Subcutaneous adipose tissue (tissue), 4 donors: ENCODE data around the gene TGFB3. TPM values are rescaled to one million over a fixed set of nuclear protein-coding genes. Genes with fewer than 3 reads are reported as not detected.

Source experiments
- total RNA-seq, 4 donors: library from RNA; depleted of rRNA; stranded (reverse); fragments of >200 nt; gene quantifications; one replicate each; pipeline ENCODE4 v1.1.0, GENCODE V29; 2016
- TF ChIP-seq, protein P1 (sequence below): fragments of 450-650 bp; IDR thresholded peaks from one replicate; pipeline ENCODE4 v1.5.1; 2016; ENCODE audit warnings: low read depth, mild to moderate bottlenecking, control low read depth, antibody characterized with exemption, moderate library complexity

TGFB3 gene
- total RNA-seq, 4 donors from 2014 or later = 2.3 to 10.9 (median 7.1) TPM

GRCh38 chr14:75933712-75934296 is 48.0 kb downstream of the TGFB3 start:
- TF ChIP-seq, protein P1, sequence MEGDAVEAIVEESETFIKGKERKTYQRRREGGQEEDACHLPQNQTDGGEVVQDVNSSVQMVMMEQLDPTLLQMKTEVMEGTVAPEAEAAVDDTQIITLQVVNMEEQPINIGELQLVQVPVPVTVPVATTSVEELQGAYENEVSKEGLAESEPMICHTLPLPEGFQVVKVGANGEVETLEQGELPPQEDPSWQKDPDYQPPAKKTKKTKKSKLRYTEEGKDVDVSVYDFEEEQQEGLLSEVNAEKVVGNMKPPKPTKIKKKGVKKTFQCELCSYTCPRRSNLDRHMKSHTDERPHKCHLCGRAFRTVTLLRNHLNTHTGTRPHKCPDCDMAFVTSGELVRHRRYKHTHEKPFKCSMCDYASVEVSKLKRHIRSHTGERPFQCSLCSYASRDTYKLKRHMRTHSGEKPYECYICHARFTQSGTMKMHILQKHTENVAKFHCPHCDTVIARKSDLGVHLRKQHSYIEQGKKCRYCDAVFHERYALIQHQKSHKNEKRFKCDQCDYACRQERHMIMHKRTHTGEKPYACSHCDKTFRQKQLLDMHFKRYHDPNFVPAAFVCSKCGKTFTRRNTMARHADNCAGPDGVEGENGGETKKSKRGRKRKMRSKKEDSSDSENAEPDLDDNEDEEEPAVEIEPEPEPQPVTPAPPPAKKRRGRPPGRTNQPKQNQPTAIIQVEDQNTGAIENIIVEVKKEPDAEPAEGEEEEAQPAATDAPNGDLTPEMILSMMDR = no peak

- TF ChIP-seq, protein P1 = no peak
Measured at GRCh38 chr14:75928690-75929181, 53.1 kb downstream of the TGFB3 start.

DNA sequence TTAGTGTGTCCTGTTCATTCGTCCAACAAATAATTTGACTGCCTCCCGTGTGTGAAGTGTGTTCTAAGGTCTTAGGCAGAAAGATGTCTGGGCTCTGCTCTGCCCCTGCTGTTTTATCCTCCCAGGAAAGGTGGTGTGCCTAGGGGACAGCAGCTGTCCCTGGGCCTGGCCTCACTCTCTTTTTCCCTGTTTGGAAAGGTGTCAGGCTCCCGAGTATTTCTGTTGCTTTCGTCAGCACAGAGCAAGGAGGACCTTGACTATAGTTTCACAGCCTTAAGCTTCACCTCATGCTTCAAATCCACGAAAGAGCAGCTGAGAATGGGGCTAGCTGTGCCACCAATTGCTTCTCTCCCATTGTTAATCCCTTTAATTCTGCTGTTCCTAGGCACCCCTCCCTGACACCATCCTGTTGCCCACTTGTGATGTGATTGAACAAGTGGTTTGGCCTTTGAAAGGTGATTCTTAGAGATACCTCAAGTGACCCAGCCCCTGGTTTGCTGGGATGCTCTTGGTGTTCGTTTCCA is 54.2 kb downstream of the TGFB3 start:
- TF ChIP-seq, protein P1 = no peak

GRCh38 chr14:75926431-75927115 is 55.2 kb downstream of the TGFB3 start:
- TF ChIP-seq, protein P1 = no peak

DNA sequence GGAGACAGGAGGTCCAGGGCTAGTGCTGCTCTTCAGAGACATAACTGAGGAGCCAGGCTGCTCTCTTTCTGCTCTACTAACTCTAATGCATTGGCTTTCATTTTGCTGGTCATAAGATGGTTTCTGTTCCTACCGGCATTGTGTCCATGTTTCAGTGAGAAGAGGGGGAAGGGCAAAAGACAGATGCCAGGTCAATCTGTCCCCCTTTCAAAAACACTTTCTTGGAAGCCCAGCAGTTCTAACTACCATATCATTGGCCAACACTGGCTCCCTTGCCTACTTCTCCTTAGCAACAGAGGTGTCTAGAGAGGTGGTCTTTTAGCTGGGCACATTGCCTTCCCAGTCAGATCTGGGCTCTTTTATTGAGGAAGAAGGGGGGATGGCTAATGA is 63.9 kb downstream of the TGFB3 start:
- TF ChIP-seq, protein P1 = no peak

DNA sequence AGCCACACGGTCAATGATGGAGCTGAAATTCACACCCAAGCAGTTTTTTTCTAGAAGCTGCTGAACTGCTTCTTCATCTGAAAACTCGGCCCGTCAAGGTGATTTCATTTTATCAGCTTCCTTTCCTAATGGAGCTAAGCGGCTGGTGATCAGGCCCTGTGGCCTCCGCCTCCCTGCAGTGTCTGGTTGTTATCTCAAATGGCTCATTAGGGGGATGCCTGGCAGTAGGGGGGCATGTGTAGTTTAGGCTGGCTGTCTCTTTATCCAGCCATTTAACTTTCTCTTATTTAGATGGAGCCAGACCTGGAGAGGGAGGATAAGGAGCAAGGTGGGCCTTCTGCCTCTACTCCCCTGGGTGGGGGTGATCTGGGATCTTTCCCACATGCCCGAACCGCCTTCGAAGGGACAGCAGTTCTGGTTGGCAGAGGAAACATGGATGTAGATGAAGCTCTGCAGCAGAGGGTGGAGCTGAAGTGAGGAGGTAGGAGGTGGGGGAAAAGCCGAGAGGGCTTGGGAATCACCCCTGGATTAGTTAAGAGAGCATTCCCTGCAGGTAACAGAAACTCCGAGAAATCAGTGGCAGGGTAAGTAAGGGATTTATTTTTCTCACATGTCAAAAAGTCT is 64.4 kb downstream of the TGFB3 start:
- TF ChIP-seq, protein P1 = no peak

DNA sequence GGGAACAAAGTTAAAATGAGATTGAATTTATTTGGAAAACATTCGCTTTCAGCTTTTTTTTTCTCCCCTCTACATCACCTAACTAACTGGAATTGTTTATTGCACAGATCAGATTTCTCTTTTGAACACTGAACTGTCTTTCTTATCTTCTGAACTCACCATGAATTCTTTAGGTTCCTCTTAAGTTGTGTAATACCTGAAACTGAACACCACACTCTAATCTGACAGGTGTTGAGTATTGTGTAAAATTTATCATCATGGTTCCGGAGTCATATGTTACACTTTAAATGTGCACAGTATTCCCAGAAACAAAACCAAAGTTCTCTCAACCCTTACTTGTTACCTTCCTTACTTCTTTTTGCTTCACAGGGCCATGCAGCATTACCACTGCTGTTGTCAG is 66.8 kb downstream of the TGFB3 start:
- TF ChIP-seq, protein P1 = no peak
